H1 (cell line): ENCODE measurements around the gene CSF2. TPM values are rescaled to one million over a fixed set of nuclear protein-coding genes. Genes with fewer than 3 reads are reported as not detected.
"Not testable (repeated sequence)": the region's sequence is repeated elsewhere in the genome, so short reads cannot be mapped to it uniquely, and the experiment has no call there.

Experiments
- CTCF ChIA-PET: fragments of 300-600 bp; sonication (Branson Sonifier 250); formaldehyde crosslinking; loops from one replicate; lab custom pipeline; 2021; ENCODE audit not compliant: partially characterized antibody; lab: Charles Lee
- POLR2A ChIA-PET: fragments of 300-600 bp; sonication (Branson Sonifier 250); formaldehyde crosslinking; loops from one replicate; lab custom pipeline; 2021; ENCODE audit warnings: inconsistent platforms; ENCODE audit not compliant: partially characterized antibody; lab: Charles Lee
- DNase-seq, 2 experiments: peaks; one replicate each; pipeline versions ENCODE4 v3.0.0 to v3.0.0-alpha.2; 2010 to 2022; ENCODE audit warnings: low spot score in 2 of 2, low read depth in 1 of 2, mixed read lengths in 1 of 2
- FAIRE-seq: peaks from 2 replicates; lab custom pipeline; 2011; peaks lifted over from hg19 to GRCh38; lab: Jason Lieb, UNC
- H2AFZ ChIP-seq: 2 replicates; pipeline ENCODE4 v1.8.1; 2012; ENCODE audit warnings: low read length, inconsistent platforms
- H2AK5ac ChIP-seq: 2 replicates; pipeline ENCODE4 v1.6.1; 2013; ENCODE audit warnings: low read depth, low read length
- H2BK120ac ChIP-seq: replicated peaks from 2 replicates; pipeline ENCODE3; 2013; ENCODE audit warnings: low read depth, low read length, inconsistent platforms
- H2BK12ac ChIP-seq: 2 replicates; pipeline ENCODE4 v1.6.1; 2013; ENCODE audit warnings: low read depth, low read length
- H2BK15ac ChIP-seq: 2 replicates; pipeline ENCODE4 v1.6.1; 2013; ENCODE audit warnings: low read length
- H2BK20ac ChIP-seq: 2 replicates; pipeline ENCODE4 v1.6.1; 2013; ENCODE audit warnings: low read length
- H2BK5ac ChIP-seq: 2 replicates; pipeline ENCODE4 v1.6.1; 2013; ENCODE audit warnings: low read depth, low read length
- H3K14ac ChIP-seq: 2 replicates; pipeline ENCODE4 v1.6.1; 2013; ENCODE audit warnings: inconsistent platforms; ENCODE audit not compliant: insufficient read length
- H3K18ac ChIP-seq: 2 replicates; pipeline ENCODE4 v1.6.1; 2013; ENCODE audit warnings: low read length; ENCODE audit errors: extremely low read depth
- H3K23ac ChIP-seq: 2 replicates; pipeline ENCODE4 v1.6.1; 2013; ENCODE audit warnings: inconsistent platforms; ENCODE audit not compliant: insufficient read length
- H3K23me2 ChIP-seq: 2 replicates; pipeline ENCODE4 v1.6.1; 2013; ENCODE audit warnings: low read depth, low read length
- H3K27ac ChIP-seq: 2 replicates; pipeline ENCODE4 v1.6.1; 2011; ENCODE audit warnings: low read depth, low read length, inconsistent platforms
- H3K27me3 ChIP-seq, 4 experiments: replicated peaks in 1 of 4; 1 replicate in 1 of 4; 2 replicates in 3 of 4; pipeline versions ENCODE4 v1.6.1 to v1.8.1; 2011 to 2013; ENCODE audit warnings: low read length in 3 of 4, mild to moderate bottlenecking in 3 of 4, inconsistent platforms in 2 of 4, mixed read lengths in 2 of 4, moderate library complexity in 1 of 4; ENCODE audit not compliant: control insufficient read depth in 3 of 4, insufficient read depth in 3 of 4; ENCODE audit errors: extremely low read depth in 1 of 4
- H3K36me3 ChIP-seq, 4 experiments: 2 replicates each; pipeline versions ENCODE4 v1.6.1 to v1.8.1; 2011 to 2013; ENCODE audit warnings: mild to moderate bottlenecking in 4 of 4, low read length in 3 of 4, moderate library complexity in 2 of 4, control low read depth in 1 of 4, inconsistent platforms in 1 of 4; ENCODE audit not compliant: insufficient read depth in 4 of 4, control insufficient read depth in 2 of 4
- H3K4ac ChIP-seq: replicated peaks from 2 replicates; pipeline ENCODE3; 2013; ENCODE audit warnings: low read length, low read depth, mixed read lengths, inconsistent platforms; ENCODE audit not compliant: insufficient read length
- H3K4me1 ChIP-seq, 4 experiments: replicated peaks in 1 of 4; 1 replicate in 1 of 4; 2 replicates in 3 of 4; pipeline versions ENCODE4 v1.6.1 to v1.8.1; 2011 to 2013; ENCODE audit warnings: low read length in 3 of 4, inconsistent platforms in 2 of 4, mixed read lengths in 1 of 4; ENCODE audit not compliant: insufficient read depth in 4 of 4, control insufficient read depth in 3 of 4
- H3K4me2 ChIP-seq, 2 experiments: 2 replicates each; pipeline versions ENCODE4 v1.6.1 to v1.8.1; 2011 to 2013; ENCODE audit warnings: low read depth in 2 of 2, low read length in 2 of 2, control low read depth in 1 of 2, inconsistent platforms in 1 of 2, mild to moderate bottlenecking in 1 of 2; ENCODE audit not compliant: insufficient read depth in 1 of 2
- H3K4me3 ChIP-seq, 4 experiments: fragments of 200-600, 300-600 bp in 1 of 4; sonication (generic), shearing (Covaris generic), sonication (Bioruptor Twin) in 1 of 4; 2 replicates each; pipeline versions ENCODE4 v1.5.1 to v1.8.1; 2011 to 2016; ENCODE audit warnings: low read length in 4 of 4, low read depth in 3 of 4, control low read depth in 2 of 4, inconsistent platforms in 2 of 4, mild to moderate bottlenecking in 2 of 4, mixed read lengths in 1 of 4, moderate library complexity in 1 of 4; ENCODE audit not compliant: insufficient read depth in 2 of 4; ENCODE audit errors: extremely low read depth in 1 of 4
- H3K56ac ChIP-seq: replicated peaks from 2 replicates; pipeline ENCODE3; 2013; ENCODE audit warnings: low read depth, mild to moderate bottlenecking, mixed read lengths, low read length, inconsistent platforms; ENCODE audit not compliant: insufficient read length
- H3K79me1 ChIP-seq: 2 replicates; pipeline ENCODE4 v1.6.1; 2013; ENCODE audit warnings: low read depth, low read length, control low read depth
- H3K79me2 ChIP-seq, 2 experiments: 2 replicates each; pipeline versions ENCODE4 v1.6.1 to v1.8.1; 2012 to 2013; ENCODE audit warnings: low read length in 2 of 2, mild to moderate bottlenecking in 2 of 2, inconsistent platforms in 1 of 2; ENCODE audit not compliant: insufficient read depth in 2 of 2, control insufficient read depth in 1 of 2
- H3K9ac ChIP-seq, 4 experiments: replicated peaks in 1 of 4; 1 replicate in 1 of 4; 2 replicates in 3 of 4; pipeline versions ENCODE4 v1.6.1 to v1.8.1; 2011 to 2013; ENCODE audit warnings: low read depth in 3 of 4, low read length in 3 of 4, control low read depth in 2 of 4, mild to moderate bottlenecking in 2 of 4, moderate library complexity in 2 of 4, inconsistent platforms in 1 of 4; ENCODE audit errors: extremely low read depth in 1 of 4
- H3K9me3 ChIP-seq, 2 experiments: 2 replicates each; pipeline versions ENCODE4 v1.6.1 to v1.8.1; 2012 to 2013; ENCODE audit warnings: mild to moderate bottlenecking in 2 of 2, moderate library complexity in 2 of 2, control low read depth in 1 of 2, inconsistent platforms in 1 of 2, low read depth in 1 of 2, low read length in 1 of 2, mixed read lengths in 1 of 2; ENCODE audit not compliant: insufficient read depth in 2 of 2
- H4K20me1 ChIP-seq, 2 experiments: replicated peaks in 1 of 2; 2 replicates each; pipeline versions ENCODE3 to v1.8.1; 2011 to 2013; ENCODE audit warnings: inconsistent platforms in 2 of 2, low read length in 2 of 2, mild to moderate bottlenecking in 1 of 2; ENCODE audit not compliant: insufficient read depth in 2 of 2, control insufficient read depth in 1 of 2
- H4K5ac ChIP-seq: 2 replicates; pipeline ENCODE4 v1.6.1; 2013; ENCODE audit warnings: low read length, low read depth, mixed read lengths, inconsistent platforms; ENCODE audit not compliant: insufficient read length
- H4K8ac ChIP-seq: 2 replicates; pipeline ENCODE4 v1.8.0; 2013; ENCODE audit warnings: mild to moderate bottlenecking, moderate library complexity, low read length, inconsistent platforms; ENCODE audit not compliant: insufficient read depth; ENCODE audit errors: extremely low read depth
- H4K91ac ChIP-seq: replicated peaks from 2 replicates; pipeline ENCODE3; 2013; ENCODE audit warnings: low read length, mixed read lengths, inconsistent platforms; ENCODE audit not compliant: insufficient read length
- WGBS, 2 experiments: shearing (Covaris generic) in 1 of 2; methylation state at CpG; one replicate each; pipeline versions ENCODE4 v1.1.6 to v1.1.7; 2013 to 2015; ENCODE audit warnings: low lambda C conversion rate in 2 of 2, mixed read lengths in 2 of 2, inconsistent platforms in 1 of 2, low coverage in 1 of 2, missing lambda C conversion rate in 1 of 2; ENCODE audit not compliant: insufficient replicate concordance in 2 of 2, insufficient coverage in 1 of 2, insufficient read length in 1 of 2; ENCODE audit errors: extremely low coverage in 1 of 2, missing lambda C conversion rate in 1 of 2; 5-methylcytosine and 5-hydroxymethylcytosine counted together
- polyA plus RNA-seq, 7 experiments: library from polyadenylated mRNA; depleted of rRNA in 3 of 7; stranded (reverse) in 5 of 7; unstranded in 2 of 7; fragments of >200 nt in 5 of 7; fragments of 200-250 nt in 2 of 7; gene quantifications; 1 replicate in 5 of 7; 2 replicates in 1 of 7; 4 replicates in 1 of 7; pipeline versions ENCODE4 v1.2.1 to v1.2.3, GENCODE V29; 2011 to 2013; ENCODE audit warnings: missing spikeins in 2 of 7, mixed read lengths in 2 of 7
- total RNA-seq: library from RNA; stranded (reverse); fragmentation: NEBNext Ultra II Directional; extraction: Animal tissue kit (Norgen Biotek cat#: 25700); gene quantifications from 2 replicates; pipeline ENCODE4 v1.2.1, GENCODE V29; 2021

The CSF2 gene
- total and polyA plus RNA-seq, 2 of the 8 experiments (the other 6 are each of a cell fraction or from before 2014, with no cell fraction given): not detected

DNA sequence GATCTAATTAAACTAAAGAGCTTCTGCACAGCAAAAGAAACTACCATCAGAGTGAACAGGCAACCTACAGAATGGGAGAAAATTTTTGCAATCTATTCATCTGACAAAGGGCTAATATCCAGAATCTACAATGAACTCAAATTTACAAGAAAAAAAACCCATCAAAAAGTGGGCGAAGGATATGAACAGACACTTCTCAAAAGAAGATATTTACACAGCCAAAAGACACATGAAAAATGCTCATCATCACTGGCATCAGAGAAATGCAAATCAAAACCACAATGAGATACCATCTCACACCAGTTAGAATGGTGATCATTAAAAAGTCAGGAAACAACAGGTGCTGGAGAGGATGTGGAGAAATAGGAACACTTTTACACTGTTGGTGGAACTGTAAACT is 34.9 kb downstream of the CSF2 start:
- H3K56ac ChIP-seq, H3K23me2 ChIP-seq, H3K4me2 ChIP-seq, CTCF ChIA-PET, H2AK5ac ChIP-seq, H4K20me1 ChIP-seq, H3K18ac ChIP-seq, FAIRE-seq, H2BK15ac ChIP-seq, DNase-seq, H4K91ac ChIP-seq, H3K14ac ChIP-seq, H4K8ac ChIP-seq, H3K9me3 ChIP-seq, H2AFZ ChIP-seq, H2BK120ac ChIP-seq, POLR2A ChIA-PET, H3K9ac ChIP-seq, H3K23ac ChIP-seq, H2BK12ac ChIP-seq, H3K4me1 ChIP-seq, H3K4me3 ChIP-seq, H2BK20ac ChIP-seq, H2BK5ac ChIP-seq, H3K27ac ChIP-seq, H3K27me3 ChIP-seq, H3K4ac ChIP-seq, H3K36me3 ChIP-seq, H3K79me1 ChIP-seq, H4K5ac ChIP-seq, H3K79me2 ChIP-seq: not testable (repeated sequence)
- 93% methylated on average over 1 of the region's 1 CpG; no CpG with 5 or more reads in 1 of the 2 experiments for WGBS, 2 experiments

DNA sequence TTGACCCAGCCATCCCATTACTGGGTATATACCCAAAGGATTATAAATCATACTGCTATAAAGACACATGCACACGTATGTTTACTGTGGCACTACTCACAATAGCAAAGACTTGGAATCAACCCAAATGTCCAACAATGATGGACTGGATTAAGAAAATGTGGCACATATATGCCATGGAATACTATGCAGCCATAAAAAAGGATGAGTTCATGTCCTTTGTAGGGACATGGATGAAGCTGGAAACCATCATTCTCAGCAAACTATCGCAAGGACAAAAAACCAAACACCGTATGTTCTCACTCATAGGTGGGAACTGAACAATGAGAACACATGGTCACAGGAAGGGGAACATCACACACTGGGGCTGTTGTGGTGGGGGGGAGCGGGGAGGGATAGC is 35.4 kb downstream of the CSF2 start:
- H3K4me1 ChIP-seq, H2BK120ac ChIP-seq, H2AFZ ChIP-seq, H3K36me3 ChIP-seq, H2AK5ac ChIP-seq, H3K9me3 ChIP-seq, H4K8ac ChIP-seq, H3K18ac ChIP-seq, H2BK12ac ChIP-seq, FAIRE-seq, H2BK5ac ChIP-seq, H2BK20ac ChIP-seq, H3K4me2 ChIP-seq, H3K23me2 ChIP-seq, CTCF ChIA-PET, POLR2A ChIA-PET, H3K27me3 ChIP-seq, H3K79me2 ChIP-seq, H3K14ac ChIP-seq, H4K20me1 ChIP-seq, H3K9ac ChIP-seq, DNase-seq, H2BK15ac ChIP-seq, H4K91ac ChIP-seq, H3K4ac ChIP-seq, H3K27ac ChIP-seq, H3K79me1 ChIP-seq, H3K4me3 ChIP-seq, H3K23ac ChIP-seq, H4K5ac ChIP-seq, H3K56ac ChIP-seq: not testable (repeated sequence)
- WGBS, 2 experiments: 84% methylated on average over 3 of the region's 4 CpGs; no CpG with 5 or more reads in 1 of the 2 experiments
